ENCODE data around the gene GNB1L.

- TF ChIP-seq CTCF (conservative IDR thresholded peaks at IDR 0.05; ENCODE audit: low read depth, low read length), result no peak
- no peak for TF ChIP-seq EZH2 (IDR thresholded peaks at IDR 0.05; ENCODE audit: low read length, unreplicated experiment)
- TF ChIP-seq EZH2phosphoT487 (IDR thresholded peaks at IDR 0.05; ENCODE audit: borderline replicate concordance, low read length), result no peak
Measured at GRCh38 chr22:19766240-19766510, 88.5 kb downstream of the GNB1L start.
